Measurements from ENCODE around the gene PPP2R2D. TPM values are rescaled to one million over a fixed set of nuclear protein-coding genes. Genes with fewer than 3 reads are reported as not detected.

The PPP2R2D gene
- total RNA-seq, 1 experiment from 2014 or later: 33.2 TPM

DNA sequence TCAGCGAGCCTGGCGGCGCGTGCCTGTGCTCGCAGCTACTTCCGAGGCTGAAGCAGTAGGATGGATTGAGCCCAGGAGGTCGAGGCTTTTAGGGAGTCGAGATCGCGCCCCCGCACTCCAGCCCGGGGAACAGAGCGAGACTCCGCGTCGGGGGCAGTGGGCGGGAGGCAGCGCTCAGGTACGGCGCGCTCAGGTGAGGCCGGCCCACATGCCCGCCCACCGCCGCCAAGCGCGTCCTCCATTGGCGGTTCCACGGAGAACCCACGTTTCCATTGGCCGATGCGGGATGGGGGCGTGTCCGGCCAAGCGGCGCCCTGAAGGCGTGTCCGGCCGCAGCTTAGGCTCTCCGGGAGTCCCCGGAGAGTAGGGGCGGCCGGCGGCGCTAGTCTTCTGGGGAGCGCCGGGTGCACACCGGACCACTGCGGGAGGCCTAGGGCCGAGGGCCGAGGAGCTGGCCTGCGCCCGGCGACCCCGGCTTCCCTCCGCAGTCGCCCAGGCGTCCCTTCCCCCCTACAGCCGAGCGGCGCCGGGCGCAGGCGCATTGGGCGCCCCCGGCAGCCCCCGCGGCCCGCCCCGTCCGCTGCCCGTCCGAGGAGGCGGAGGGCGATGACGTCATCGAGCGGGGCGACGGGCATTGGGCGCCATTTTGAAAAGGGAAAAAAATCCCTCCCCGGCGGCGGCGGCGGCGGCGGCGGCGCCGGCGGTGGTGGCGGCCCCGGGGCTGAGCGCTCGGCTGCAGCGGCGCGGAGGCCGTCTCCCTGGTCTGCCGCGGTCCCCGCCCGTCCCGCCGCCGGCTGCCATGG lies at the start of gene PPP2R2D (continued):
- no peak for TF ChIP-seq SMAD3 (CRISPR knock-in tag; IDR thresholded peaks at IDR 0.05; ENCODE audit: borderline replicate concordance)
- TF ChIP-seq GABPB1 (CRISPR knock-in tag; IDR thresholded peaks at IDR 0.05): 0 out of 2 replicates have a peak, but pooled peaks have one; percentile 3

DNA sequence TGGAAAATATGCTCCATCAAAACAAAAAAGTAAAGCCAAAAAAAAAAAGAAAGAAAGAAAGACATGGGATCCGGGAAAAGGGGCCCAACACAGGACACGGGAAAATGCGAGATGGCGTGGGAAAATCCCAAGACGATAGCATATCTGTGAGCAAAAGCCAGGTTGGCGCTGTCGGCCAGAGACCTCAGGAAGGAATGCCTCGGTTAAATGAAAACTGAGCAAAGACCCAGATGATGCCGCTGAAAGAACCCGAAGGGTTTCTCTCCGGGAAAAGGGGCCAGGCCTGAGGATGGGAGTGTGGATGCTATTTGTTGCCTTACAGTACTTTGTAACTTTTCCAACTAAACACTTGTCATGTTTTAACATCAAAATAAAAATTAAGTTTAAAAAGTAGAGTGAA lies 49.5 kb upstream of the PPP2R2D start:
- POLR2A ChIA-PET: no interaction called here
- ATAC-seq (no peak), DNase-seq (ENCODE audit: low spot score) (no peak)
- TF ChIP-seq, protein P1, sequence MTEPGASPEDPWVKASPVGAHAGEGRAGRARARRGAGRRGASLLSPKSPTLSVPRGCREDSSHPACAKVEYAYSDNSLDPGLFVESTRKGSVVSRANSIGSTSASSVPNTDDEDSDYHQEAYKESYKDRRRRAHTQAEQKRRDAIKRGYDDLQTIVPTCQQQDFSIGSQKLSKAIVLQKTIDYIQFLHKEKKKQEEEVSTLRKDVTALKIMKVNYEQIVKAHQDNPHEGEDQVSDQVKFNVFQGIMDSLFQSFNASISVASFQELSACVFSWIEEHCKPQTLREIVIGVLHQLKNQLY (CRISPR knock-in tag; IDR thresholded peaks at IDR 0.05): no peak
- TF ChIP-seq HMGA2 (CRISPR knock-in tag; IDR thresholded peaks at IDR 0.05): no peak
- no peak for TF ChIP-seq ZBTB43 (CRISPR knock-in tag; IDR thresholded peaks at IDR 0.05)
- no peak for TF ChIP-seq NR3C1 (CRISPR knock-in tag; conservative IDR thresholded peaks at IDR 0.05; ENCODE audit: low read depth)
- TF ChIP-seq CREM (CRISPR knock-in tag; IDR thresholded peaks at IDR 0.05): no peak
- no peak for TF ChIP-seq FOXK1 (CRISPR knock-in tag; IDR thresholded peaks at IDR 0.05)
- TF ChIP-seq, protein P2, sequence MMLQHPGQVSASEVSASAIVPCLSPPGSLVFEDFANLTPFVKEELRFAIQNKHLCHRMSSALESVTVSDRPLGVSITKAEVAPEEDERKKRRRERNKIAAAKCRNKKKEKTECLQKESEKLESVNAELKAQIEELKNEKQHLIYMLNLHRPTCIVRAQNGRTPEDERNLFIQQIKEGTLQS (CRISPR knock-in tag; conservative IDR thresholded peaks at IDR 0.05): no peak
- no peak for TF ChIP-seq ZNF317 (CRISPR knock-in tag; IDR thresholded peaks at IDR 0.05; ENCODE audit: borderline replicate concordance, low read depth)
- no peak for TF ChIP-seq ZBTB21 (CRISPR knock-in tag; IDR thresholded peaks at IDR 0.05; ENCODE audit: borderline replicate concordance)
- no peak for TF ChIP-seq IRF1 (CRISPR knock-in tag; IDR thresholded peaks at IDR 0.05)
- no peak for TF ChIP-seq ZNF425 (CRISPR knock-in tag; conservative IDR thresholded peaks at IDR 0.05)
- TF ChIP-seq CREB1 (CRISPR knock-in tag; IDR thresholded peaks at IDR 0.05): no peak
- no peak for TF ChIP-seq CDX4 (CRISPR knock-in tag; IDR thresholded peaks at IDR 0.05; ENCODE audit: borderline replicate concordance)
- no peak for TF ChIP-seq ZNF423 (CRISPR knock-in tag; IDR thresholded peaks at IDR 0.05)
- TF ChIP-seq SMAD4 (CRISPR knock-in tag; IDR thresholded peaks at IDR 0.05): no peak
- CTCF ChIA-PET: interaction anchor here (2.2 kb wide), 1 partner anchor 9 kb away, joined by 7 read pairs; no protein-coding TSS in a partner anchor
- no peak overlapping the region for H3K27ac Mint-ChIP-seq
- no peak overlapping the region for H3K4me3 Mint-ChIP-seq
- peaks cover 4% of the 10 kb centered on the region; the same call in 1 of the 2 replicates for H3K9me3 Mint-ChIP-seq
- H3K27me3 Mint-ChIP-seq (ENCODE audit: low read depth): no peaks in the 10 kb centered on the region
- H3K36me3 Mint-ChIP-seq: no peaks in the 10 kb centered on the region
- no peaks in the 10 kb centered on the region for H3K4me1 Mint-ChIP-seq

Data from WTC11 (cell line).